Activated naive CD8-positive, alpha-beta T cell treated with anti-CD3 and anti-CD28 coated beads, Interleukin-2, amount 50 U/mL, for 24 hours (primary cell): Measurements from ENCODE around the gene CELSR3.
A peak's percentile ranks its signal among the peaks of the same experiment; 100 is the strongest.

ENCODE experiments used
- ATAC-seq: fragments of 150-1000 bp; cut with Tn5 transposase; one replicate; pipeline ENCODE4 v1.10.0; 2021
- DNase-seq: peaks from one replicate; pipeline ENCODE4 v3.0.0; 2021
- H3K27ac Mint-ChIP-seq: one replicate; pipeline ENCODE4 v1.8.0; 2021; ENCODE audit warnings: mild to moderate bottlenecking, mixed read lengths
- H3K27me3 Mint-ChIP-seq: one replicate; pipeline ENCODE4 v1.8.0; 2021; ENCODE audit warnings: mixed read lengths
- H3K36me3 Mint-ChIP-seq: one replicate; pipeline ENCODE4 v1.8.0; 2021; ENCODE audit warnings: low read depth, mixed read lengths
- H3K4me1 Mint-ChIP-seq: one replicate; pipeline ENCODE4 v1.8.0; 2021; ENCODE audit warnings: mixed read lengths
- H3K4me3 Mint-ChIP-seq: one replicate; pipeline ENCODE4 v1.8.0; 2021; ENCODE audit warnings: mild to moderate bottlenecking, moderate library complexity, mixed read lengths
- H3K9me3 Mint-ChIP-seq: one replicate; pipeline ENCODE4 v1.8.0; 2021; ENCODE audit warnings: mixed read lengths

Gene CELSR3

GRCh38 chr3:48596676-48597407, 65.8 kb downstream of the CELSR3 start:
- peaks cover 18% of the 10 kb centered on the region for H3K27me3 Mint-ChIP-seq
- H3K36me3 Mint-ChIP-seq: peaks cover 5% of the 10 kb centered on the region
- H3K4me3 Mint-ChIP-seq: no peak overlapping the region
- H3K9me3 Mint-ChIP-seq: no peaks in the 10 kb centered on the region
- peaks cover 12% of the 10 kb centered on the region for H3K4me1 Mint-ChIP-seq
- ATAC-seq (no peak), DNase-seq (no peak)
- peak overlapping the region; percentile 62 for H3K27ac Mint-ChIP-seq

GRCh38 chr3:48596157-48596556, 66.5 kb downstream of the CELSR3 start:
- Mint-ChIP-seq H3K4me1 (peaks cover 12% of the 10 kb centered on the region), H3K27ac (no peak overlapping the region), H3K4me3 (no peak overlapping the region), H3K9me3 (no peaks in the 10 kb centered on the region), H3K36me3 (peaks cover 5% of the 10 kb centered on the region), H3K27me3 (peaks cover 18% of the 10 kb centered on the region)
- no peak for ATAC-seq
- no peak for DNase-seq

DNA sequence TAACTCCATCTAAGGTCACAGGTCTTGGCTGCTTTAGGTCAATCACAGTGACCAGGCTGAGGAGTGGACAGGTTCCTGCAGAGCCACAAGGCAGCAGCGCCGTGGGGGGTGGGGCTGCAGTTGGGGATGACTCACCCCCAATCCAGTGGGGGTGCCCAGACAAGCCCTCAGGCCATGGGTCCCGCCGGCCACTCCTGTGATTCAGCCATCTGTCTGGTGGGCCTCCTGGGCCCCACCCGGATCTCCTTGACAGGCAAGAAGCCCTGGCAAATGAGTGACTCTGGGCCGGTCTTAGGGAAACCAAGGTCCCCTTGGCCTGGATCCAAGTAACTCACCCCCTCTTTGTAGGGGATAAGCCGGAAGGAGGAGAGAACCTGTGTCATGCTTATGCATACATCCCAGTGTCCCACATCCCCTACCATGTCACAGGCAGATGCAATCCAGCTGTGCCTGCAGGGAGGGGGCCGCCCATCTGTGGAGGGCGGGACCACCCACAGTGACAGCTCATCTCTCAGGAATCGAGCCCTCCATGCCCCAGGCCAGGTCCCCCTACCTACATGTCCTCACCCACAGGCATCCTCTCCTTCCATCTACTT, 67.1 kb downstream of the CELSR3 start:
- no peaks in the 10 kb centered on the region for H3K9me3 Mint-ChIP-seq
- H3K4me1 Mint-ChIP-seq: peaks cover 12% of the 10 kb centered on the region
- ATAC-seq (no peak), DNase-seq (no peak)
- H3K27me3 Mint-ChIP-seq: peaks cover 22% of the 10 kb centered on the region
- H3K36me3 Mint-ChIP-seq: peaks cover 2% of the 10 kb centered on the region
- no peak overlapping the region for H3K27ac Mint-ChIP-seq
- no peak overlapping the region for H3K4me3 Mint-ChIP-seq

GRCh38 chr3:48595075-48595525, 67.6 kb downstream of the CELSR3 start, which contains the start of gene COL7A1:
COL7A1 (minus strand) TSS chr3:48595329; CDS start chr3:48595159, 170 bp downstream.
- Mint-ChIP-seq H3K36me3 (no peaks in the 10 kb centered on the region), H3K4me1 (peaks cover 12% of the 10 kb centered on the region), H3K27ac (no peak within 1 kb of the TSS), H3K4me3 (no peak within 1 kb of the TSS), H3K27me3 (peaks cover 22% of the 10 kb centered on the region), H3K9me3 (no peaks in the 10 kb centered on the region)
- ATAC-seq: no peak
- no peak for DNase-seq

- DNase-seq (no peak), ATAC-seq (no peak)
- Mint-ChIP-seq H3K4me3 (no peak overlapping the region), H3K4me1 (peaks cover 12% of the 10 kb centered on the region), H3K27me3 (peaks cover 27% of the 10 kb centered on the region), H3K27ac (no peak overlapping the region), H3K36me3 (no peaks in the 10 kb centered on the region), H3K9me3 (no peaks in the 10 kb centered on the region)
These were observed 68.2 kb downstream of the CELSR3 start for GRCh38 chr3:48594417-48595049.

DNA sequence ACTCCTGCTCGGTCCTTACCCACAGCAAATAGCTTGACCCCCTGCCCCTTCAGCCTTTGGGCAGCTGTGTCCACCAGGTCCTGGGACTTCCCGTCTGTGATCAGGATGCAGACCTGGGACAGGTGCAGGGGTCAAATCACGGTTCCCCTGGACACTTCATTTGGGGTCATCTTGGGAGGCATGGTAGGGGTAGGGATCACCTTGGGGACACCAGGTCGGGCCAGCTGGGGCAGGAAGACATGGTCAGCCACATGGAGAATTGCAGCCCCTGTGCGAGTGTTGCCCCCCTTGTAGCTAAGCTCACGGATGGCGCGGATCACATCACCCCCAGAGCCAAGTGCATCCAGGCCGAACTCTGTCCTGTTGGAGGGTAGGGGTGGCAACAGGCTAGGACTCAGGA, 69.3 kb downstream of the CELSR3 start:
- H3K36me3 Mint-ChIP-seq: no peaks in the 10 kb centered on the region
- peaks cover 12% of the 10 kb centered on the region for H3K4me1 Mint-ChIP-seq
- ATAC-seq (no peak), DNase-seq (no peak)
- H3K27ac Mint-ChIP-seq: no peak overlapping the region
- H3K4me3 Mint-ChIP-seq: no peak overlapping the region
- peaks cover 34% of the 10 kb centered on the region for H3K27me3 Mint-ChIP-seq
- no peaks in the 10 kb centered on the region for H3K9me3 Mint-ChIP-seq

GRCh38 chr3:48592519-48593087, 70.1 kb downstream of the CELSR3 start:
- no peak for DNase-seq
- no peak overlapping the region for H3K27ac Mint-ChIP-seq

GRCh38 chr3:48591886-48592518, 70.7 kb downstream of the CELSR3 start:
- Mint-ChIP-seq H3K4me3 (no peak overlapping the region), H3K36me3 (no peaks in the 10 kb centered on the region), H3K27ac (no peak overlapping the region), H3K27me3 (peaks cover 38% of the 10 kb centered on the region), H3K4me1 (peaks cover 12% of the 10 kb centered on the region), H3K9me3 (no peaks in the 10 kb centered on the region)
- DNase-seq: no peak
- no peak for ATAC-seq

More at GRCh38 chr3:48592519-48593087, 70.1 kb downstream of the CELSR3 start:
- peaks cover 12% of the 10 kb centered on the region for H3K4me1 Mint-ChIP-seq
- H3K27me3 Mint-ChIP-seq: peaks cover 38% of the 10 kb centered on the region
- H3K9me3 Mint-ChIP-seq: no peaks in the 10 kb centered on the region
- H3K36me3 Mint-ChIP-seq: no peaks in the 10 kb centered on the region
- no peak overlapping the region for H3K4me3 Mint-ChIP-seq
- no peak for ATAC-seq

- peaks cover 38% of the 10 kb centered on the region for H3K27me3 Mint-ChIP-seq
These were observed 71.2 kb downstream of the CELSR3 start for GRCh38 chr3:48591436-48591835.

DNA sequence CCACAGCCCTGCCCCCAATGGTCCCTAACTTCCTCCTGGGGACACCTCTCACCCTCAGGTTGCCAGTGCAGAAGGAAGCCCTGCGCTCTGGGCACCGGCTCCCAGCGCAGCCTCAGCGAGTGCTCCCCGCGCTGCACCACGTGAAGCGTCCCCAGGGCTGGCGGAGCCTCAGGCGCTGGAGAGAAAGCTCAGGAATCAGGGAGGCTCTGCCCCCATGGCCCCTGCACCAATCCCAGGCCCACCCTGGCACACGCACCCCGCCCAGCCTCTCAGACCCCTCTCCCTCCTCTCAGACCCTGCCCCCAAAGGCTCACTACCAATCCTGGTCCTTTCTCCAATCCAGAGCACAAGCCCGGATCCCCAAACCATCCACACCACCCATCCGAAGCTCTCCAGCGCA, 74.5 kb downstream of the CELSR3 start:
- Mint-ChIP-seq H3K4me3 (no peak overlapping the region), H3K27me3 (peaks cover 26% of the 10 kb centered on the region), H3K4me1 (no peaks in the 10 kb centered on the region), H3K36me3 (no peaks in the 10 kb centered on the region), H3K9me3 (no peaks in the 10 kb centered on the region), H3K27ac (no peak overlapping the region)
- ATAC-seq (no peak), DNase-seq (no peak)

More at GRCh38 chr3:48591436-48591835, 71.2 kb downstream of the CELSR3 start:
- Mint-ChIP-seq H3K4me3 (no peak overlapping the region), H3K27ac (no peak overlapping the region), H3K9me3 (no peaks in the 10 kb centered on the region), H3K4me1 (peaks cover 12% of the 10 kb centered on the region), H3K36me3 (no peaks in the 10 kb centered on the region)
- ATAC-seq: no peak
- no peak for DNase-seq

- no peaks in the 10 kb centered on the region for H3K4me1 Mint-ChIP-seq
- H3K36me3 Mint-ChIP-seq: no peaks in the 10 kb centered on the region
- ATAC-seq (no peak), DNase-seq (no peak)
- H3K4me3 Mint-ChIP-seq: no peak overlapping the region
- H3K27me3 Mint-ChIP-seq: peaks cover 20% of the 10 kb centered on the region
- no peak overlapping the region for H3K27ac Mint-ChIP-seq
- no peaks in the 10 kb centered on the region for H3K9me3 Mint-ChIP-seq
These were observed 75.0 kb downstream of the CELSR3 start for GRCh38 chr3:48587686-48588085.
